HCEC 1CT (cell line): ENCODE measurements around the gene DOK3.
"Not testable (repeated sequence)": the region's sequence is repeated elsewhere in the genome, so short reads cannot be mapped to it uniquely, and the experiment has no call there.

Source experiments
- DNase-seq: peaks from one replicate; pipeline ENCODE4 v3.0.0-alpha.2; 2017

Gene DOK3

DNA sequence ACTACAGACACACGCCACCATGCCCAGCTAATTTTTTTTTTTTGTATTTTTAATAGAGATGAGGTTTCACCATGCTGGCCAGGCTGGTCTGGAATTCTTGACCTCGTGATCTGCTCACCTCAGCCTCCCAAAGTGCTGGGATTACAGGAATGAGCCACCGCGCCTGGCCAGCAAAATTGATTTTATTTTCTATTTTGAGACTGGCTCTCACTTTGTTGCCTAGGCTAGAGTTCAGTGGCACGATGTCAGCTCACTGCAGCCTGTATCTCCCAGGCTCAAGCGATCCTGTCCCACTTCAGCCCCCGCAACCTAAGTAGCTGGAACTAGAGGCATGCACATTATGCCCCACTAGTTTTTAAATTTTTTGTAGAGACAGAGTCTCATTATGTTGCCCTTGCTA lies 24.8 kb upstream of the DOK3 start:
- not testable (repeated sequence) for DNase-seq

GRCh38 chr5:177531209-177531940 lies 21.7 kb upstream of the DOK3 start:
- no peak for DNase-seq

- no peak for DNase-seq
Measured at GRCh38 chr5:177530638-177531037, 21.0 kb upstream of the DOK3 start.

- no peak for DNase-seq
Measured at GRCh38 chr5:177529247-177530203, 19.9 kb upstream of the DOK3 start.

DNA sequence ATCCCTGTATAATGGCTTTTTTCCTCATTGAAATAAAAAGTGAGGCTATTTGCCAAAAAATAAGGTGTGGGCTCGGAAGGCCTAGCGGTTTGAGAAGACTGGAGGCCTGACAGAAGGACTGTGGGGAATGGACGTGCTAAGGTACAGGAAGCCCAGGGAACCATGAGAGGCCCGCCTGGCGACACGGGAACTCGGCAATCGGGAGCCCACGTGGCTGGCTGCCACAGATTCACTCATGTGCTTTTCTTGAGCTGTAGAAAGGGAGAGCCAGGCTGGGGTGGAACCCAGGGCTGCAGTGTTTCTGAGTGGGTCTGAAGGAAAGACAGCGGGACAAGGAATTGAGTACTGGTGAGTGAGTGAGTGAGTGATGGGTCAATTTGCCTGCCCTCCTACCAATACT lies 19.0 kb upstream of the DOK3 start:
- DNase-seq, result no peak

DNA sequence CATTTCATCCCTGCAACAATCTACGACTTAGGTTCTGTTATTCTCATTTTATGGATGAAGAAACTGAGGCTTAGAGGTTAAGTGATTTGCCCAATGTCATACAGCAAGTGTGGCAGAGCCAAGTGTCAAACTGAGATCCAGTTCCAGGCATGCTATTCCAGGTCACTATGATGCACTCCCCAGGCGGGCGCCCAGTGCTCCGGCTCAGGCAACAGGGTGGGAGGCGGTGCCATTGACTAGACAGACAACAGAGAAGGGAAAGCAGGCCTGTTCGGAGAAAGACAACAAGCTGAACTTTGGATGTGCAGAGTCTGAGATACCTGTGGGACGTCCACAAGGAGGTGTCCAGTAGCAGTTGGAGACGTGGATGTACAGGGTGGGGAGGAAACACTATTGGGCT lies 18.0 kb upstream of the DOK3 start:
- no peak for DNase-seq

DNA sequence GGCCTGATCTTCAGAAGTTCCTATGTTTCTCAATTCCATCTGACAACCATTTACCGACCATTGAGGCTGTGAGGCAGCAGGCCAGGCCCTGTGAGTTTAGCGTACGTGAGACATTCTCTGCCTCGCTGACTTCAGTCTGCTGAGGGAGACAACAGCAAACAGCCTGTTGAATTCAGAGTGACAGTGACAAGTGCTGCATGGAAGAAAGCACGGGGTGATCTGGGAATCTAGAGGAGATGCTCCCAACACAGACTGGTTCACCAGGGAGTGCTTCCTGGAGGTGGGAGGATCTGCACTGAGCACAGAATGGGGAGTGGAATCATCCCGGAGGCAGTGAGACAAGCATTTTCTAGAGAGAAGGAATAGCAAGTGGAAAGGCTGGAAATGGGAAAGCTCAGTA lies 17.2 kb upstream of the DOK3 start:
- no peak for DNase-seq

- DNase-seq, result no peak
Measured at GRCh38 chr5:177526191-177526590, 16.6 kb upstream of the DOK3 start.

- DNase-seq, result no peak
Measured at GRCh38 chr5:177524941-177525655, 15.5 kb upstream of the DOK3 start.

GRCh38 chr5:177524539-177524900 lies 14.9 kb upstream of the DOK3 start:
- DNase-seq, result no peak

- DNase-seq, result no peak
Measured at GRCh38 chr5:177523711-177524538, 14.3 kb upstream of the DOK3 start.

DNA sequence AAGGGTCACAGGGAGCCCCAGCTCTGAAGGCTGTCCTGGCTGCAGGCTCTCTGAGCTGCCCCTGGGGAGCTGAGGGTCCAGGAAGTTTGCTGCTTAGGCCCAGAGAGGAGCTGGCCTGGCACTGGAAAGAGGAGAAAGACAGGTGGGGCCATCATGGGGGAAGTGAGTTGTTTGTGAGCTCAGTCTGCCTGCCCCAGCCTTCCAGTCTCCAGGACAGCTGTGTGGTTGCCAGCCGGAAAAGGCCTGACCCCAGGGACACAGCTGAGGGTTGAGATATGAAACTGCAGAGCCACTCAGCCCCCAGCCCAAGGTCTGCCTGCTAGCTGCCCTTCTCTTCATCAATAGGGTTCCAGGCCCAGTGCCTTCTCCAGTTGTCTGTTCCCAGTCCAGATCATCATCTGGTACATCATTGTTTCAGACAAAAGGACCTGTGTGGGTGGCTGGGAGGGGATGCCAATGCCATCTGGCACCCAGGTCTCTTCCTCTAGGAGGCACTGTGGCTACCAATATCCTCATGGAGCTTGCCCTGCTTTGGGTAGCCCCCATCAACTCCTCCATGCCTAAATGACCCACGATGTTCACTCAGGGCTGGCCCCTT lies 11.4 kb upstream of the DOK3 start:
- no peak for DNase-seq

- no peak for DNase-seq
Measured at GRCh38 chr5:177520271-177520670, 10.6 kb upstream of the DOK3 start.

- no peak for DNase-seq
Measured at GRCh38 chr5:177519463-177520235, 10.0 kb upstream of the DOK3 start.

- DNase-seq, result peak; percentile 99
Measured at GRCh38 chr5:177516601-177517568, 7.3 kb upstream of the DOK3 start, which contains the start of gene DDX41. TSS of gene DDX41 (minus strand) at chr5:177516961. CDS start at chr5:177516945, 16 bp downstream.

DNA sequence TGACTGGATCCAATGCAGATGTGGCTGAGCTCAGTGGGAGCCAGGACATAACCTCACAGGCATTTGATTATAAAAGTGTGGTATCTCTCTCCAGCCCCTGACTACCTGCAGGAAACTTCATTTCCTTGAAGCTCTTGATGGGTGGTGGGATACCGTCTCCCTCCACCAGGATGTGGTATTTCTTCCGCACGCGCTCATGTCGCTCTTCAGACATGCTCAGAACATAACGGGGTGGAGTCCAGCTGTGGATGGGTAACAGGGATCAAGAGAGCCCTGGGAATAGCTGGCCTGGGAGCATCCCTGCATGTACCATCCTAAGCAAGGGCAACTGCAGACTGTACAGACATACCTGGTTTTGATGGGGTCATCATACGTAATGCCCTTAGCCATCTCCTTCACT lies 6.0 kb upstream of the DOK3 start:
- no peak for DNase-seq

DNA sequence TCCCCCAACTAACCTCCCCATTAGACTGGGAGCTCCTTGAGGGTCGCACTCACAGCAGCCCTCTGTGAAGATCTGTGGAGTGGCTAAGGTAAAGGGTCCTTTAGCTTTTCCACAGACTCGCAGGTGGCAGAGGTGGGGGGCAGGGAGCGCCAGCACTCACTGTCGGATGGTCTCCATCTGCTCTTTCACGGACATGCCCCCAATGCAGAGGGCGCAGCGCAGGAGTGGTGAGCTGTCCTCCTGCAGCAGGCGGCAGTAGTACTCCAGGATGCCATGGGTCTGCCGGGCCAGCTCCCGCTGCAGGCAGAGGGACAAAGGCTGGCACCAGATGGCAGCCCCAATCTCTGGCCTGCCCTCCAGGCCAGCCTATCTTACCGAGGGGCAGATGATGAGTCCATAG lies 4.9 kb upstream of the DOK3 start:
- no peak for DNase-seq

DNA sequence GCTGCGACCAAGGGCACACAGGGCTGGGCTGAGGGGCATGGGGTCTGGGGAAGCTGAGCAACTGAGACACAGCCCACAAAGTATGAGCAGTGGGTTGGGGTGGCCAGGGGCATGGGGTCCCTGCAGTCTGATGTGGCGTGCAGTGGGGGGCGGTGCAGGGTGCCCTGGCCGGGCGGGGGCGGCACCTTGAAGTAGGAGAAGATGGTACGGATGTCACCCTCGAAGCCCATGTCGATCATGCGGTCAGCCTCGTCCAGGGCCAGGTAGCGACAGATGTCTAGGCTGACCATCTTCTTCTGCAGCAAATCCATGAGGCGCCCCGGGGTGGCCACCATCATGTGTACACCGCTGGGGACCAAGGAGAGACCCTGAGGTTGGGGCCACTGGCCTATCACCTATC lies 3.9 kb upstream of the DOK3 start:
- no peak for DNase-seq

DNA sequence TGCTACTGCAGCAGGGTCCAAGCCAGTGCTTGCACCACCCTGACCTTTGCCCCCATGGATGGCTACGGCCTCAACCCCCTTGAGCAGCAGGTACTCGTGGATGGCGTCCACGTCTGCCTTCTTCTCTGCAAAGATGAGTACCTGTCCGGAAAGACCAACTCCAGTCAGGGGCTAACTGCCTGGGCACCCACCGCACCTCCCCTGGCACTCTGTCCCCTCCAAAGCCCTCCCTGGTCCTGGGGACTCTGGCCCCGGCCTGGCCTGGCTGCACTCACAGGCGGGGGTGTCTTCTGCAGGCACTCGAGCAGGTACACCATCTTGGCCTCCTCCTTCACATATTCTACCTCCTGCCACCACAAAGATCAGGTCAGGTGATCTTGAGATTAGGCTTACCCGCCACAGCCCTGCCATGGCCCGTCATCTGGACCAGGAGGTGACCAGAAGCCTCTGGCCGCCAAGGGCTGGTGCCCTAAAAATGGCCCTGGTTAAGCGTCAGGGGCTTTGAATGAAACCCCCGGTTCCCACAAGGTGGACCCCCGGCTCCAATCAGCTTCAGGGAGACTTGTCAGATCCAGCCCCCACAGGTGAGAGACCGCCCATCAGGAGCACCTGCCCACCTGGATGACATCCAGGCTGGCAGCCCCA lies 3.2 kb upstream of the DOK3 start:
- DNase-seq, result no peak
